Endothelial cell of umbilical vein (primary cell): ENCODE results near the gene RBM33. TPM values are rescaled to one million over a fixed set of nuclear protein-coding genes. Genes with fewer than 3 reads are reported as not detected.

Source experiments
- BruUV-seq: library from RNA; stranded (reverse); fragments of 400-500 nt; replicated peaks from 2 replicates; lab custom pipeline; 2021; lab: Mats Ljungman, UMichigan
- CTCF ChIA-PET: fragments of 300-600, 350-600 bp; sonication (Branson Sonifier 250); formaldehyde crosslinking; loops from one replicate; lab custom pipeline; 2021; ENCODE audit warnings: antibody characterized with exemption, inconsistent platforms; lab: Charles Lee
- POLR2A ChIA-PET: fragments of 300-600, 350-600 bp; sonication (Branson Sonifier 250); formaldehyde crosslinking; loops from one replicate; lab custom pipeline; 2021; ENCODE audit warnings: antibody characterized with exemption, inconsistent platforms; lab: Charles Lee
- DNase-seq: peaks from one replicate; pipeline ENCODE4 v3.0.0-alpha.2; 2011; ENCODE audit warnings: low read depth, low spot score
- FAIRE-seq: peaks from 2 replicates; lab custom pipeline; 2011; peaks lifted over from hg19 to GRCh38; lab: Jason Lieb, UNC
- H2AFZ ChIP-seq: 2 replicates; pipeline ENCODE4 v1.6.0; 2012; ENCODE audit warnings: low read depth, low read length, control low read depth, inconsistent platforms
- H3K27ac ChIP-seq: 2 replicates; pipeline ENCODE4 v1.5.1; 2011; ENCODE audit warnings: low read depth, mild to moderate bottlenecking, control low read depth, low read length, moderate library complexity; ENCODE audit not compliant: insufficient read depth
- H3K27me3 ChIP-seq, 2 experiments: 2 replicates each; pipeline versions ENCODE4 v1.6.0 to v1.6.1; 2011; ENCODE audit warnings: low read length in 2 of 2, mixed read lengths in 1 of 2; ENCODE audit not compliant: control insufficient read depth in 2 of 2, insufficient read depth in 2 of 2
- H3K36me3 ChIP-seq, 2 experiments: 2 replicates in 1 of 2; 3 replicates in 1 of 2; pipeline ENCODE4 v1.5.1; 2011; ENCODE audit warnings: low read length in 2 of 2, mild to moderate bottlenecking in 1 of 2, moderate library complexity in 1 of 2; ENCODE audit not compliant: control insufficient read depth in 2 of 2, insufficient read depth in 2 of 2; ENCODE audit errors: extremely low read depth in 1 of 2
- H3K4me1 ChIP-seq: 3 replicates; pipeline ENCODE4 v1.5.1; 2011; ENCODE audit warnings: mild to moderate bottlenecking, low read length; ENCODE audit not compliant: control insufficient read depth, insufficient read depth; ENCODE audit errors: extremely low read depth
- H3K4me2 ChIP-seq: 2 replicates; pipeline ENCODE4 v1.6.1; 2011; ENCODE audit warnings: low read length, control low read depth, mixed read lengths; ENCODE audit not compliant: insufficient read depth
- H3K4me3 ChIP-seq, 3 experiments: fragments of 200-600 bp in 1 of 3; sonication (generic), shearing (Covaris generic) in 1 of 3; replicated peaks in 1 of 3; 2 replicates each; pipeline ENCODE4 v1.5.1; 2011 to 2016; ENCODE audit warnings: control low read depth in 3 of 3, low read length in 3 of 3, mild to moderate bottlenecking in 2 of 3, inconsistent platforms in 1 of 3, low read depth in 1 of 3, moderate library complexity in 1 of 3; ENCODE audit not compliant: insufficient read depth in 1 of 3
- H3K79me2 ChIP-seq: 2 replicates; pipeline ENCODE4 v1.6.0; 2012; ENCODE audit warnings: low read length, inconsistent platforms; ENCODE audit not compliant: control insufficient read depth, insufficient read depth
- H3K9ac ChIP-seq: replicated peaks from 2 replicates; pipeline ENCODE3; 2011; ENCODE audit warnings: low read length, control low read depth; ENCODE audit not compliant: insufficient read depth; ENCODE audit errors: extremely low read depth
- H3K9me1 ChIP-seq: replicated peaks from 3 replicates; pipeline ENCODE4 v1.6.0; 2011; ENCODE audit warnings: mild to moderate bottlenecking, low read length; ENCODE audit not compliant: control insufficient read depth, insufficient read depth; ENCODE audit errors: extremely low read depth
- H3K9me3 ChIP-seq: replicated peaks from 2 replicates; pipeline ENCODE4 v1.5.1; 2012; ENCODE audit warnings: low read length, inconsistent platforms; ENCODE audit not compliant: control insufficient read depth, insufficient read depth
- H4K20me1 ChIP-seq: replicated peaks from 2 replicates; pipeline ENCODE3; 2011; ENCODE audit warnings: mild to moderate bottlenecking, low read length; ENCODE audit not compliant: control insufficient read depth, insufficient read depth; ENCODE audit errors: extremely low read depth
- EZH2 ChIP-seq: IDR thresholded peaks from 2 replicates; pipeline ENCODE4 v1.6.1; 2012; ENCODE audit warnings: borderline replicate concordance, low read depth, mild to moderate bottlenecking, moderate library complexity, low read length, inconsistent platforms; ENCODE audit not compliant: severe bottlenecking
- FOS ChIP-seq: IDR thresholded peaks from 2 replicates; pipeline ENCODE4 v1.6.1; 2011; ENCODE audit warnings: mild to moderate bottlenecking, low read length, moderate library complexity, borderline replicate concordance; ENCODE audit not compliant: insufficient read depth
- GATA2 ChIP-seq: IDR thresholded peaks from 2 replicates; pipeline ENCODE4 v1.7.0; 2011; ENCODE audit warnings: low read depth, mild to moderate bottlenecking, moderate library complexity, mixed read lengths, low read length; ENCODE audit not compliant: insufficient read length, insufficient read depth
- JUN ChIP-seq: IDR thresholded peaks from 2 replicates; pipeline ENCODE4 v1.6.1; 2011; ENCODE audit warnings: borderline replicate concordance, low read depth; ENCODE audit not compliant: insufficient read length, insufficient read depth
- MAX ChIP-seq: IDR thresholded peaks from 2 replicates; pipeline ENCODE4 v1.6.1; 2011; ENCODE audit not compliant: insufficient read depth, insufficient read length
- MYC ChIP-seq: IDR thresholded peaks from one replicate; pipeline ENCODE4 v1.6.1; 2011; ENCODE audit warnings: mild to moderate bottlenecking, low read depth, low read length
- POLR2A ChIP-seq: IDR thresholded peaks from 2 replicates; pipeline ENCODE4 v1.6.1; 2012; ENCODE audit warnings: low read depth, mild to moderate bottlenecking, control low read depth, low read length
- POLR2AphosphoS5 ChIP-seq: IDR thresholded peaks from 2 replicates; pipeline ENCODE4 v1.6.1; 2012; ENCODE audit warnings: low read depth, mild to moderate bottlenecking, control low read depth, low read length, moderate library complexity; ENCODE audit not compliant: insufficient read depth
- dilution Hi-C: fragments of 300-500 bp; cut with MboI; formaldehyde crosslinking; loops from one replicate; pipeline ENCODE4 v1.15.0; 2019; ENCODE audit warnings: low sequenced_read_pairs; ENCODE audit not compliant: extremely low pct_ligation_motif_present
- intact Hi-C: fragments of 100-400 bp; cut with micrococcal nuclease; formaldehyde crosslinking; loops from one replicate; pipeline ENCODE4 v1.10.0; 2022
- polyA plus RNA-seq, 4 experiments: library from polyadenylated mRNA; depleted of rRNA in 3 of 4; stranded (reverse) in 3 of 4; unstranded in 1 of 4; fragments of >200 nt; gene quantifications; 2 replicates each; pipeline versions ENCODE4 v1.2.1 to v1.2.3, GENCODE V29; 2011 to 2012; ENCODE audit warnings: missing spikeins in 1 of 4
- total RNA-seq: library from RNA; stranded (reverse); gene quantifications from 2 replicates; pipeline ENCODE4 v1.2.3, GENCODE V29; 2021
- TF ChIP-seq, protein P1 (sequence below), 2 donors: IDR thresholded peaks; 1 replicate in 1 of 2; 2 replicates in 1 of 2; pipeline ENCODE4 v1.5.1; 2011; ENCODE audit warnings: low read length in 2 of 2, mild to moderate bottlenecking in 2 of 2, moderate library complexity in 2 of 2, control low read depth in 1 of 2, inconsistent platforms in 1 of 2, low read depth in 1 of 2; ENCODE audit not compliant: insufficient read depth in 1 of 2; ENCODE audit errors: extremely low read depth in 1 of 2

RBM33 gene
- total and polyA plus RNA-seq, 2 donors (not counting 3 experiments of a cell fraction or from before 2014, with no cell fraction given): 16.2 to 68.2 TPM

- no peaks in the 10 kb centered on the region for H3K79me2 ChIP-seq
- ChIA-PET POLR2A (no interaction called here), CTCF (interaction anchor here (0.8 kb wide), 1 partner anchor 9 kb away, joined by 3 read pairs; no protein-coding TSS in a partner anchor)
- no peaks in the 10 kb centered on the region for H3K36me3 ChIP-seq
- H3K4me1 ChIP-seq: no peaks in the 10 kb centered on the region
- no peak overlapping the region for H3K9ac ChIP-seq
- H3K4me2 ChIP-seq: no peak overlapping the region
- no peaks in the 10 kb centered on the region for H4K20me1 ChIP-seq
- dilution Hi-C loops: no loop called here
- FAIRE-seq (no peak), DNase-seq (no peak)
- TF ChIP-seq MAX (no peak), POLR2AphosphoS5 (no peak), GATA2 (no peak), EZH2 (no peak), MYC (no peak), POLR2A (no peak), FOS (no peak), JUN (no peak)
- TF ChIP-seq, protein P1, sequence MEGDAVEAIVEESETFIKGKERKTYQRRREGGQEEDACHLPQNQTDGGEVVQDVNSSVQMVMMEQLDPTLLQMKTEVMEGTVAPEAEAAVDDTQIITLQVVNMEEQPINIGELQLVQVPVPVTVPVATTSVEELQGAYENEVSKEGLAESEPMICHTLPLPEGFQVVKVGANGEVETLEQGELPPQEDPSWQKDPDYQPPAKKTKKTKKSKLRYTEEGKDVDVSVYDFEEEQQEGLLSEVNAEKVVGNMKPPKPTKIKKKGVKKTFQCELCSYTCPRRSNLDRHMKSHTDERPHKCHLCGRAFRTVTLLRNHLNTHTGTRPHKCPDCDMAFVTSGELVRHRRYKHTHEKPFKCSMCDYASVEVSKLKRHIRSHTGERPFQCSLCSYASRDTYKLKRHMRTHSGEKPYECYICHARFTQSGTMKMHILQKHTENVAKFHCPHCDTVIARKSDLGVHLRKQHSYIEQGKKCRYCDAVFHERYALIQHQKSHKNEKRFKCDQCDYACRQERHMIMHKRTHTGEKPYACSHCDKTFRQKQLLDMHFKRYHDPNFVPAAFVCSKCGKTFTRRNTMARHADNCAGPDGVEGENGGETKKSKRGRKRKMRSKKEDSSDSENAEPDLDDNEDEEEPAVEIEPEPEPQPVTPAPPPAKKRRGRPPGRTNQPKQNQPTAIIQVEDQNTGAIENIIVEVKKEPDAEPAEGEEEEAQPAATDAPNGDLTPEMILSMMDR (IDR thresholded peaks at IDR 0.05; ENCODE audit: extremely low read depth in 1 of 2, insufficient read depth in 1 of 2, low read depth in 1 of 2, low read length in 2 of 2): no peak
- H3K9me3 ChIP-seq: no peaks in the 10 kb centered on the region
- no TSS peak for BruUV-seq
- no peak overlapping the region for H2AFZ ChIP-seq
- H3K27ac ChIP-seq: no peak overlapping the region
- H3K9me1 ChIP-seq: no peaks in the 10 kb centered on the region
- no peak overlapping the region for H3K4me3 ChIP-seq
- intact Hi-C loops: no loop called here
- peaks cover 0 to 2% of the 10 kb centered on the region in 2 experiments for H3K27me3 ChIP-seq
These were observed 177.4 kb downstream of the RBM33 start for GRCh38 chr7:155821851-155822250.
